GM12878 (cell line): ENCODE measurements around the gene DDC. TPM values are rescaled to one million over a fixed set of nuclear protein-coding genes. Genes with fewer than 3 reads are reported as not detected.

ENCODE experiments used
- ATAC-seq: fragments of 200-7000 bp; cut with Tn5 transposase; 3 replicates; pipeline ENCODE4 v1.9.1; 2020; ENCODE audit warnings: mild to moderate bottlenecking, moderate library complexity
- BruUV-seq: library from RNA; stranded (reverse); fragments of 400-500 nt; replicated peaks from 2 replicates; lab custom pipeline; 2021; lab: Mats Ljungman, UMichigan
- CTCF ChIA-PET: fragments of 300-600 bp; sonication (Branson Sonifier 250); formaldehyde crosslinking; extraction: SDS; loops from one replicate; lab custom pipeline; 2021; ENCODE audit warnings: inconsistent platforms; lab: Yijun Ruan, JAX
- POLR2A ChIA-PET: fragments of 350-600 bp; formaldehyde crosslinking; extraction: SDS; loops from one replicate; lab custom pipeline; 2021; ENCODE audit warnings: inconsistent platforms; lab: Charles Lee
- RAD21 ChIA-PET: fragments of 300-600 bp; sonication (Branson Sonifier 250); formaldehyde crosslinking; loops from one replicate; lab custom pipeline; 2023; ENCODE audit warnings: antibody characterized with exemption; ENCODE audit not compliant: unreplicated experiment; lab: Charles Lee
- SMC1A ChIA-PET: fragments of 300-600 bp; sonication (Branson Sonifier 250); formaldehyde crosslinking; loops from one replicate; lab custom pipeline; 2023; ENCODE audit not compliant: unreplicated experiment, uncharacterized antibody; lab: Charles Lee
- DNase-seq: peaks from one replicate; pipeline ENCODE4 v3.0.0-alpha.2; 2011; ENCODE audit warnings: low read depth, low spot score
- FAIRE-seq: peaks from 3 replicates; lab custom pipeline; 2011; peaks lifted over from hg19 to GRCh38; lab: Jason Lieb, UNC
- H2AFZ ChIP-seq: 2 replicates; pipeline ENCODE4 v1.6.0; 2011; ENCODE audit warnings: low read depth, low read length, control low read depth; ENCODE audit not compliant: control insufficient read depth
- H3K27ac ChIP-seq: 2 replicates; pipeline ENCODE4 v1.5.1; 2011; ENCODE audit warnings: control low read depth; ENCODE audit not compliant: control insufficient read depth, insufficient read depth
- H3K27me3 ChIP-seq, 2 experiments: replicated peaks in 1 of 2; 2 replicates each; pipeline versions ENCODE4 v1.6.0 to v1.6.1; 2011; ENCODE audit warnings: low read length in 1 of 2; ENCODE audit not compliant: control insufficient read depth in 2 of 2, insufficient read depth in 2 of 2
- H3K36me3 ChIP-seq, 2 experiments: 2 replicates each; pipeline ENCODE4 v1.5.1; 2011; ENCODE audit warnings: low read length in 1 of 2; ENCODE audit not compliant: control insufficient read depth in 2 of 2, insufficient read depth in 2 of 2
- H3K4me1 ChIP-seq: 2 replicates; pipeline ENCODE4 v1.6.1; 2011; ENCODE audit warnings: mild to moderate bottlenecking, low read length, moderate library complexity, mixed read lengths; ENCODE audit not compliant: control insufficient read depth, insufficient read depth
- H3K4me2 ChIP-seq: 2 replicates; pipeline ENCODE4 v1.6.0; 2011; ENCODE audit warnings: control low read depth; ENCODE audit not compliant: control insufficient read depth, insufficient read depth
- H3K4me3 ChIP-seq: fragments of 200-600 bp; sonication (generic); 2 replicates; pipeline ENCODE4 v1.5.1; 2016
- H3K79me2 ChIP-seq: 2 replicates; pipeline ENCODE4 v1.6.0; 2011; ENCODE audit warnings: low read length; ENCODE audit not compliant: control insufficient read depth, insufficient read depth
- H3K9ac ChIP-seq: 2 replicates; pipeline ENCODE4 v1.8.0; 2011; ENCODE audit warnings: low read length, control low read depth, mixed read lengths; ENCODE audit not compliant: control insufficient read depth, insufficient read depth
- H3K9me3 ChIP-seq: replicated peaks from 3 replicates; pipeline ENCODE4 v1.5.1; 2011; ENCODE audit warnings: mild to moderate bottlenecking, low read length; ENCODE audit not compliant: control insufficient read depth, insufficient read depth
- H4K20me1 ChIP-seq: 2 replicates; pipeline ENCODE4 v1.6.0; 2011; ENCODE audit not compliant: control insufficient read depth, insufficient read depth
- EED ChIP-seq: sonication (generic); IDR thresholded peaks from 2 replicates; pipeline ENCODE4 v1.6.1; 2016; ENCODE audit warnings: antibody characterized with exemption, low read depth
- HDAC2 ChIP-seq: fragments of 200-600 bp; sonication (generic); IDR thresholded peaks from 2 replicates; pipeline ENCODE4 v1.6.1; 2017
- STAT1 ChIP-seq: fragments of 450-650 bp; conservative IDR thresholded peaks from 2 replicates; pipeline ENCODE4 v1.6.1; 2014; ENCODE audit warnings: antibody characterized with exemption, mild to moderate bottlenecking
- ZNF384 ChIP-seq: IDR thresholded peaks from 2 replicates; pipeline ENCODE4 v1.6.1; 2012; ENCODE audit warnings: low read depth, mild to moderate bottlenecking, low read length, improper control_type of control experiment, borderline replicate concordance
- ZNF592 ChIP-seq: fragments of 450-650 bp; IDR thresholded peaks from 2 replicates; pipeline ENCODE4 v1.6.1; 2017; ENCODE audit warnings: mild to moderate bottlenecking, moderate library complexity
- WGBS: methylation state at CpG from one replicate; pipeline ENCODE4 v1.1.6; 2016; ENCODE audit warnings: low lambda C conversion rate; ENCODE audit not compliant: insufficient replicate concordance, insufficient coverage; ENCODE audit errors: missing lambda C conversion rate; 5-methylcytosine and 5-hydroxymethylcytosine counted together
- in situ Hi-C: fragments of 300-500 bp; cut with MboI; formaldehyde crosslinking; loops from 9 replicates; pipeline ENCODE4 v1.14.3; 2018; ENCODE audit warnings: mixed read lengths
- intact Hi-C: fragments of 100-400 bp; cut with micrococcal nuclease; formaldehyde crosslinking; loops from one replicate; pipeline ENCODE4 v1.14.2; 2022; ENCODE audit not compliant: unreplicated experiment
- polyA plus RNA-seq, 11 experiments: library from polyadenylated mRNA; depleted of rRNA in 4 of 11; unstranded in 6 of 11; stranded (reverse) in 5 of 11; fragments of >200 nt; fragmentation: Nextera tagmentation in 4 of 11; fragmentation: Illumina TruSeq in 1 of 11; extraction: Ambion mirVana in 4 of 11; extraction: Trizol in 1 of 11; gene quantifications; 1 replicate in 1 of 11; 2 replicates in 10 of 11; pipeline versions ENCODE4 v1.2.1 to v1.2.3, GENCODE V29; 2011 to 2016; ENCODE audit warnings: inconsistent platforms in 2 of 11, missing spikeins in 2 of 11, low read depth in 1 of 11
- total RNA-seq, 4 experiments: library from RNA; depleted of rRNA in 3 of 4; stranded (reverse); fragments of >200 nt in 3 of 4; fragmentation: Illumina TruSeq in 1 of 4; extraction: Trizol in 1 of 4; gene quantifications; 2 replicates each; pipeline versions ENCODE4 v1.2.1 to v1.2.3, GENCODE V29; 2013 to 2021
- TF ChIP-seq, protein P1 (sequence below): fragments of 450-650 bp; IDR thresholded peaks from 2 replicates; pipeline ENCODE4 v1.6.1; 2016; ENCODE audit warnings: mild to moderate bottlenecking
- TF ChIP-seq, protein P2 (sequence below): fragments of 450-650 bp; IDR thresholded peaks from 2 replicates; pipeline ENCODE4 v1.6.1; 2014; ENCODE audit warnings: mild to moderate bottlenecking

Gene DDC
- total and polyA plus RNA-seq, 10 of the 15 experiments (the other 5 are each of a cell fraction or from before 2014, with no cell fraction given): not detected

GRCh38 chr7:50507898-50508470 lies 57.2 kb downstream of the DDC start (continued):
- TF ChIP-seq, protein P1, sequence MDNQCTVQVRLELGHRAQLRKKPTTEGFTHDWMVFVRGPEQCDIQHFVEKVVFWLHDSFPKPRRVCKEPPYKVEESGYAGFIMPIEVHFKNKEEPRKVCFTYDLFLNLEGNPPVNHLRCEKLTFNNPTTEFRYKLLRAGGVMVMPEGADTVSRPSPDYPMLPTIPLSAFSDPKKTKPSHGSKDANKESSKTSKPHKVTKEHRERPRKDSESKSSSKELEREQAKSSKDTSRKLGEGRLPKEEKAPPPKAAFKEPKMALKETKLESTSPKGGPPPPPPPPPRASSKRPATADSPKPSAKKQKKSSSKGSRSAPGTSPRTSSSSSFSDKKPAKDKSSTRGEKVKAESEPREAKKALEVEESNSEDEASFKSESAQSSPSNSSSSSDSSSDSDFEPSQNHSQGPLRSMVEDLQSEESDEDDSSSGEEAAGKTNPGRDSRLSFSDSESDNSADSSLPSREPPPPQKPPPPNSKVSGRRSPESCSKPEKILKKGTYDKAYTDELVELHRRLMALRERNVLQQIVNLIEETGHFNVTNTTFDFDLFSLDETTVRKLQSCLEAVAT: no peak
- TF ChIP-seq EED (no peak), ZNF384 (no peak), ZNF592 (no peak)

- no peaks in the 10 kb centered on the region for H3K36me3 ChIP-seq
- POLR2A ChIA-PET: no interaction called here
- FAIRE-seq (no peak), DNase-seq (no peak), ATAC-seq (no peak)
- no peak overlapping the region for H2AFZ ChIP-seq
- no peaks in the 10 kb centered on the region for H4K20me1 ChIP-seq
- CTCF ChIA-PET: no interaction called here
- H3K4me2 ChIP-seq: no peak overlapping the region
- no peak overlapping the region for H3K27ac ChIP-seq
- RAD21 ChIA-PET: no interaction called here
- H3K4me3 ChIP-seq: no peak overlapping the region
- H3K9me3 ChIP-seq: no peaks in the 10 kb centered on the region
- BruUV-seq: no TSS peak
- no peak overlapping the region for H3K9ac ChIP-seq
- TF ChIP-seq HDAC2 (no peak), STAT1 (no peak)
- TF ChIP-seq, protein P2, sequence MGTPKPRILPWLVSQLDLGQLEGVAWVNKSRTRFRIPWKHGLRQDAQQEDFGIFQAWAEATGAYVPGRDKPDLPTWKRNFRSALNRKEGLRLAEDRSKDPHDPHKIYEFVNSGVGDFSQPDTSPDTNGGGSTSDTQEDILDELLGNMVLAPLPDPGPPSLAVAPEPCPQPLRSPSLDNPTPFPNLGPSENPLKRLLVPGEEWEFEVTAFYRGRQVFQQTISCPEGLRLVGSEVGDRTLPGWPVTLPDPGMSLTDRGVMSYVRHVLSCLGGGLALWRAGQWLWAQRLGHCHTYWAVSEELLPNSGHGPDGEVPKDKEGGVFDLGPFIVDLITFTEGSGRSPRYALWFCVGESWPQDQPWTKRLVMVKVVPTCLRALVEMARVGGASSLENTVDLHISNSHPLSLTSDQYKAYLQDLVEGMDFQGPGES: no peak
- H3K27me3 ChIP-seq: peaks cover 0 to 3% of the 10 kb centered on the region in 2 experiments; a peak in 2 of 4 replicates
- SMC1A ChIA-PET: no interaction called here
- H3K4me1 ChIP-seq: no peaks in the 10 kb centered on the region
- in situ Hi-C loops (no loop called here), intact Hi-C loops (no loop called here)
- WGBS: 6% methylated on average over 10 of the region's 10 CpGs
- no peaks in the 10 kb centered on the region for H3K79me2 ChIP-seq
These were observed 59.5 kb downstream of the DDC start for GRCh38 chr7:50505553-50506210.
